Gastrocnemius medialis (tissue), 4 donors: ENCODE measurements around the gene EPB41L5. TPM values are rescaled to one million over a fixed set of nuclear protein-coding genes. Genes with fewer than 3 reads are reported as not detected.
A peak's percentile ranks its signal among the peaks of the same experiment; 100 is the strongest.

Source experiments
- ATAC-seq, 2 donors: fragments of 150-250 bp; one replicate each; pipeline ENCODE4 v1.9.1; 2016
- DNase-seq, 2 donors: peaks; one replicate each; pipeline ENCODE4 v3.0.0-alpha.2; 2019
- H3K27ac ChIP-seq, 4 donors: fragments of 200-600 bp; sonication (generic); 1 replicate in 1 of 4; 2 replicates in 3 of 4; pipeline ENCODE4 v1.5.1; 2016 to 2018; ENCODE audit warnings: mild to moderate bottlenecking in 2 of 4, moderate library complexity in 1 of 4
- H3K27me3 ChIP-seq, 3 donors: fragments of 200-600 bp; sonication (generic) in 2 of 3; 1 replicate in 1 of 3; 2 replicates in 2 of 3; pipeline versions ENCODE4 v1.5.1 to v1.6.0; 2016 to 2019; ENCODE audit warnings: mild to moderate bottlenecking in 1 of 3, moderate library complexity in 1 of 3
- H3K36me3 ChIP-seq, 2 donors: fragments of 200-600 bp; sonication (generic) in 1 of 2; one replicate each; pipeline ENCODE4 v1.5.1; 2017 to 2018
- H3K4me1 ChIP-seq, 2 donors: fragments of 200-600 bp; sonication (generic) in 1 of 2; one replicate each; pipeline ENCODE4 v1.5.1; 2016 to 2017; ENCODE audit warnings: mild to moderate bottlenecking in 2 of 2
- H3K4me3 ChIP-seq, 4 donors: fragments of 200-600 bp; sonication (generic) in 3 of 4; 1 replicate in 1 of 4; 2 replicates in 3 of 4; pipeline ENCODE4 v1.5.1; 2016 to 2019; ENCODE audit warnings: mild to moderate bottlenecking in 2 of 4
- H3K9me3 ChIP-seq, 3 donors: fragments of 200-600 bp; sonication (generic) in 2 of 3; 1 replicate in 1 of 3; 2 replicates in 2 of 3; pipeline ENCODE4 v1.5.1; 2016 to 2019
- POLR2A ChIP-seq, 2 donors: fragments of 450-650 bp; IDR thresholded peaks; one replicate each; pipeline ENCODE4 v1.6.1; 2017; ENCODE audit warnings: antibody characterized with exemption in 2 of 2, mild to moderate bottlenecking in 2 of 2, moderate library complexity in 2 of 2
- in situ Hi-C, 4 donors: fragments of 200-750 bp; cut with MboI; loops; one replicate each; pipeline versions ENCODE4 v1.15.0 to v1.8.0; 2017; ENCODE audit warnings: low sequenced_read_pairs in 4 of 4
- intact Hi-C: fragments of 100-400 bp; cut with DNase I; formaldehyde crosslinking; loops from one replicate; pipeline ENCODE4 v1.15.1; 2023; ENCODE audit warnings: low total_unique reads
- total RNA-seq, 4 donors: library from RNA; depleted of rRNA; stranded (reverse); fragments of >200 nt; gene quantifications; one replicate each; pipeline versions ENCODE4 v1.1.0 to v1.2.3, GENCODE V29; 2016
- TF ChIP-seq, protein P1 (sequence below), 5 experiments: fragments of 450-650 bp in 3 of 5; fragments of 200-600 bp in 2 of 5; sonication (generic) in 2 of 5; IDR thresholded peaks in 4 of 5; conservative IDR thresholded peaks in 1 of 5; 1 replicate in 4 of 5; 2 replicates in 1 of 5; pipeline ENCODE4 v1.5.1; 2016 to 2019; ENCODE audit warnings: antibody characterized with exemption in 5 of 5, mild to moderate bottlenecking in 3 of 5, moderate library complexity in 3 of 5

The EPB41L5 gene
- total RNA-seq, 4 donors from 2014 or later, result 8.3 to 41.1 (median 12.7) TPM

DNA sequence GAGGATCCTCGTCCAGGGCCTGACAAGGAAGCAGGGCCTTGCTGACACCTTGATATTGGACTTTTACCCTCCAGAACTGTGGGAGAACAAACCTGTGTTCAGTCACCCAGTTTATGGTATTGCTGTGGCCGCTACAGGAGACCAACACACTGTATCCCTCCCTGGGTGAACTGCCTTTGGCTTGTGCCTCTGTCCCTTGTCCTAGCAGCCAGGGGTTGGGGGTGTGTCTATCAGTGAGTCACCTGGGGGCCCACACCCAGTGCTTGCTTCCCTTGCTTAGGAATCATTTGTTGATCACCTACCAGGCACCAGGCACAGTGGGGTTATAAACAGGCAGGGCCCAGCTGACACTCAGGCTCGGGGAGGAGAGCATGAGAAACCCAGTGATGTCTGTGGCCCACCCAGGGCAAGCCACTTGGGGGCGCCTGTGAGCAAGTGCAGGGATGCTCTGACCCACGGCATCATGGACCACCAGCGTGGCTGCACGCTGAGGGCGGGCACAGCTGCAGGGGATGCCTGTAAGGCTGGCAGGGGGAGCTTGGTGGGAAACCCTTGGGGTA, 193.2 kb downstream of the EPB41L5 start:
- no peak for DNase-seq
- intact Hi-C loops (loop anchor here (1.0 kb wide), 1 partner anchor 107 kb away; no protein-coding TSS in a partner anchor), in situ Hi-C loops (no loop called here)
- Histone ChIP-seq H3K27me3 (no peaks in the 10 kb centered on the region), H3K4me1 (peaks cover 0 to 7% of the 10 kb centered on the region in 2 donors), H3K4me3 (no peak overlapping the region), H3K27ac (no peak overlapping the region), H3K36me3 (no peaks in the 10 kb centered on the region), H3K9me3 (no peaks in the 10 kb centered on the region)
- no peak for TF ChIP-seq POLR2A (IDR thresholded peaks at IDR 0.05)
- TF ChIP-seq, protein P1, sequence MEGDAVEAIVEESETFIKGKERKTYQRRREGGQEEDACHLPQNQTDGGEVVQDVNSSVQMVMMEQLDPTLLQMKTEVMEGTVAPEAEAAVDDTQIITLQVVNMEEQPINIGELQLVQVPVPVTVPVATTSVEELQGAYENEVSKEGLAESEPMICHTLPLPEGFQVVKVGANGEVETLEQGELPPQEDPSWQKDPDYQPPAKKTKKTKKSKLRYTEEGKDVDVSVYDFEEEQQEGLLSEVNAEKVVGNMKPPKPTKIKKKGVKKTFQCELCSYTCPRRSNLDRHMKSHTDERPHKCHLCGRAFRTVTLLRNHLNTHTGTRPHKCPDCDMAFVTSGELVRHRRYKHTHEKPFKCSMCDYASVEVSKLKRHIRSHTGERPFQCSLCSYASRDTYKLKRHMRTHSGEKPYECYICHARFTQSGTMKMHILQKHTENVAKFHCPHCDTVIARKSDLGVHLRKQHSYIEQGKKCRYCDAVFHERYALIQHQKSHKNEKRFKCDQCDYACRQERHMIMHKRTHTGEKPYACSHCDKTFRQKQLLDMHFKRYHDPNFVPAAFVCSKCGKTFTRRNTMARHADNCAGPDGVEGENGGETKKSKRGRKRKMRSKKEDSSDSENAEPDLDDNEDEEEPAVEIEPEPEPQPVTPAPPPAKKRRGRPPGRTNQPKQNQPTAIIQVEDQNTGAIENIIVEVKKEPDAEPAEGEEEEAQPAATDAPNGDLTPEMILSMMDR (IDR thresholded peaks at IDR 0.05 in 4 of 5, conservative IDR thresholded peaks at IDR 0.05 in 1 of 5), result peak in 2 of 5 experiments; percentile 43 to 54
- ATAC-seq, result no peak

DNA sequence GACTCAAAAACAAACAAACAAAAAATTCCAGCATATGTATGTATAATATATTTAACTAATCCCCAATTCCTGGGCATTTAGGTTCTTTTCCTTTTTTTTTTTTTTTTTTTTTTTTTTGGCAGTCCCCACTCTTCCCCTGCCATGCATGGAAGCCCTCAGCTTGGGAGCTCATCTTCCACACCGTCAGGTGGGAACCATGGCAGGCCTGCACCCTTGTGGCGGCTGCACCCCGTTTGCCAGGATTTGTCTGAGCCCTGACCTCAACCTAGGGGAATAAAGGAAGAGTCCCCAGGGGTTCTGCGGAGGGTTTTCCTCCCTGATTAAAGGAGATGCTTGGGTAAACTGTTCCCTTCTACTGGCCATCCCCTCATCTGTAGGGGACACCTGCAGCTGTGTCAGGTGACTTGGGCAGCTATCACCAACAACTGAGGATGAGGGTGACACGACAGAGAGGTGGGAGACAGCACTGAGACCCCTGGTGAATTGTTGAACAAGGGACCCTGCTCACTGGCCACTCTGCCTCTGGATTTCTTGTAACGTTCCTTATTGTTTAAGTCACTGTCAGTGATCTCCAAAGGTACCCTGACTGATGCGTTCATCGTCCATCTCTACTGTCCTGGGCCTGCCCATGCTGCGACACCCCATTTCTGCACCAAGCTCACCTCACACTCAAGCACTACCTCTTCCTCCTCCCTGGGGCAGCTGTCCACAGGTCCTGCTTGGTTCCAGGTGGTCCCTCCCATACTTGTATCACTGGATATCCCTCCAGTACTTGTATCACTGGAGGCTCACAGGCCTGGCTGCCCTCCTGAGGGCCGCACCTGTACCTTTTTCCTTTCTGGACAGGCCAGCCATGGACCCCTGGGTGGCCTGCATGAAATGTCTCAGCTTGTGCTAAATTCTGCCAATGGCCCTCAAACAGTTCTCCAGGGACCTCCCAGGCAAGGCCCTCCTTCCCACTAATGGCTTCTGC, 195.8 kb downstream of the EPB41L5 start:
- ATAC-seq (no peak), DNase-seq (no peak)
- Histone ChIP-seq H3K4me1 (peaks cover 0 to 6% of the 10 kb centered on the region in 2 donors), H3K27me3 (no peaks in the 10 kb centered on the region), H3K36me3 (no peaks in the 10 kb centered on the region), H3K27ac (no peak overlapping the region), H3K9me3 (no peaks in the 10 kb centered on the region), H3K4me3 (no peak overlapping the region)
- intact Hi-C loops, result no loop called here
- in situ Hi-C loops, result no loop called here
- no peak for TF ChIP-seq POLR2A (IDR thresholded peaks at IDR 0.05)
- TF ChIP-seq, protein P1 (IDR thresholded peaks at IDR 0.05 in 4 of 5, conservative IDR thresholded peaks at IDR 0.05 in 1 of 5), result no peak

DNA sequence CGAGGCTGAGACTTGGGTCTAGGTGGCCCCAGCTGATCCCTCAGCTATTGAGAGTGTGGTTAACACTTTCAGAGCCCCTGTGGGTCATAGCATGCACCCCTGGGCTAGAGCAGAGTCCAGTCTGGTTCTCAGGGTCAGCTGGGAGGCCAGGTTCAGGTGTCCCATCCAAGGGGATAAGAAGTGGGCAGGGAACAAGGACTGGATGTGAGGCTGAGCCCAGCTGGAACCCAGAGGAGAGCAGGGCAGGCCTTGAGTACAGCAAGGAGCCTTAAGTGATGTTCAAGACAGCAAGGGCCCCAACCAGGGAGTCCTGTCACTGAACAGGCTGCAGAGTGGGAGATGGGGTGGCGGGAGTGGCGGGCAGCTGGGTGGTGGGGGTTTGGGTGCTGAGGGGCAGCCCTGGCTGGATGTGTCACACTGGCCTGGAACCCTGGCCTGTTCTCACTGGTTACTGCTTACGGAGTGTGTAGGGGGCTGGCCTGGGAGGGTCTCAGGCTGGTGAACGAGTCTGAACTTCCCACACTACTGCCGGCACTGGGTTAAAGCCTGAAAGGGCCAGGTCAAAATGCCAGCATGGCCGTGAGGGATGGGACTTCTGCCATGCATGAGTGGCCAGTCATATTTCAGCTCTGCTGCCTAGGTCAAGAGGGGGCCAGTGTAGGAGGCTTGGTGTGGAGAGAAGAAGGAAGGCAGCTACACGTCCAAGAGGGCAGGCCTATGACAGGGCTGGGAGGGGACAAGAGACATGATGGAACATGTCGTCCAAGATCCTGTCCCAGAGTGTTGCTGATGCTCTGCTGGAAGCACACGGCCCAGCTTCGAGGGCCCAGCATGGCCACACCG, 196.8 kb downstream of the EPB41L5 start:
- TF ChIP-seq, protein P1 (IDR thresholded peaks at IDR 0.05 in 4 of 5, conservative IDR thresholded peaks at IDR 0.05 in 1 of 5), result no peak
- no peak for TF ChIP-seq POLR2A (IDR thresholded peaks at IDR 0.05)
- H3K27ac ChIP-seq, result no peak overlapping the region
- H3K4me3 ChIP-seq, result no peak overlapping the region
- intact Hi-C loops (no loop called here), in situ Hi-C loops (no loop called here)
- no peaks in the 10 kb centered on the region for H3K4me1 ChIP-seq
- H3K9me3 ChIP-seq, result no peaks in the 10 kb centered on the region
- no peak for DNase-seq
- no peaks in the 10 kb centered on the region for H3K36me3 ChIP-seq
- no peaks in the 10 kb centered on the region for H3K27me3 ChIP-seq
- no peak for ATAC-seq

DNA sequence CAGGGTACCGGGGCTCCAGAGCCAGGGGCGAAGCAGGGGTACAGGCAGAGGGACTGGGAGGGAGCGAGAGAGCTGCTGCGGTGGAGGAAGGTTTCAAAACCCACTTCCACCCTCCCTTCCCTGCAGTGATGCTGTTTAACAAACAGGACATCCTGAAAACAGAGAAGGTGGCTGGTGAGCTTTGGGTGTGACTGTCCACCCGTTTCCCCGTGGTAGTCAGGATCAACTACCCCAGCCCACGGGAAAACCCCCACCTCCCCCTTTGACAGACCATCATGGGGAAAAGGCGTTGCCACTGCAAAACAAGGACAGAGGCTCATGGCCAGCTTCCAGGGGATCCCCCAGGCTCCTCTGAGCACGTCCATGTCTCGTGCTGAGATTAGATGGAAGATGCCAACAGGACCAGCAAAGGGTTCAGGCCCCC, 197.4 kb downstream of the EPB41L5 start:
- Histone ChIP-seq H3K9me3 (no peaks in the 10 kb centered on the region), H3K4me3 (no peak overlapping the region), H3K27me3 (no peaks in the 10 kb centered on the region), H3K4me1 (no peaks in the 10 kb centered on the region), H3K27ac (no peak overlapping the region), H3K36me3 (no peaks in the 10 kb centered on the region)
- intact Hi-C loops, result no loop called here
- in situ Hi-C loops, result no loop called here
- DNase-seq (no peak), ATAC-seq (no peak)
- no peak for TF ChIP-seq POLR2A (IDR thresholded peaks at IDR 0.05)
- TF ChIP-seq, protein P1 (IDR thresholded peaks at IDR 0.05 in 4 of 5, conservative IDR thresholded peaks at IDR 0.05 in 1 of 5), result no peak
